NCI-H128 (cell line): ENCODE measurements around the gene KCNAB1.
"Not testable (repeated sequence)": the region's sequence is repeated elsewhere in the genome, so short reads cannot be mapped to it uniquely, and the experiment has no call there.

Source experiments
- DNase-seq: peaks from one replicate; lab custom pipeline; 2025; ENCODE audit not compliant: unreplicated experiment; lab: John Stamatoyannopoulos, UW

Gene KCNAB1

DNA sequence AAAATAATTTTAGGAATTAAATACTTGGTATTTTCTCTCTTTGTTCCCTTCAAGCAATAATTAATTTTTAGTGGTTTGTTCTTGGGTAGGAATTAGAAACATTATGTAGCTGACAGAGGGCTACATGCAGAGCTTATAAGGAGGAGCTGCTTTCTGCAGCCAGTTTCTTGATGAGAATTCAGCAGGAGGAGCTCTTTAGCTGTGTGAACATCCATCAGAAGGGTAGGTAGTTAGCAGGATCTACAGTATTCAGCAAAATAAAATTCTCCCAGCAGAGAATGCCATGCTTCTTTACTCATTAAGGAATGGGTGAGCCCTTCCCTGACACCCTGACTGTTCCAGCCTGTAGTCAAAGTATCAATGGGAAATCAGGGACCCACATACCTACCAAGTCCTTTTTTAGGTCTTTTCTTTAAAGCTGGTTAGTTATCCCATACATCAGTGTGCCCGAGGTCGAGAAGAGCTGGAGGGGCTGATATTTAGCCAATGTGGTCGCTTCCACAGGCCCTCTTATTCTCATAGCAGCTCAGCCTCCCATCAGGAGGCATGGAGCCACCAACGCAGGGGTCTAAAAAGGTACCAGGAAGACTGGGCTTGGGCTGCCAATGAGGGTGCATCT, 54.0 kb downstream of the KCNAB1 start:
- no peak for DNase-seq

DNA sequence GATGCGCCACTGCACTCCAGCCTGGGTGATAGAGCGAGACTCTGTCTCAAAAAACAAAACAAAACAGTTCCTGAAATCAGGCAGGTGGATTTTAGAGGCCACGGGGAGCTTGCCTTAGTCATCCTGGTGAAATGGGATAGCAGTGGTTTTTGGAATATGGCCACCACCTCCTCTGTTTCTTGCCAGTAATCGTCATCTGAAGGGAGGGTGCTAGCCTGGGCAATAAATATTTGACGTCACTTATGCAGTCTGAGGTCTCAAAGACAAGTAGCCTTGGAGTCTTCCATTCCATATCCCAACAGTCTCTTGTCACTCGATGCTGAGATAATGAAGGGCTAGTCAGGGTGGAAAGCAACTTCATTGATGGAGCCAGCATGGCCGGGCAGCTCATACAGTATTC, 55.2 kb downstream of the KCNAB1 start:
- no peak for DNase-seq

DNA sequence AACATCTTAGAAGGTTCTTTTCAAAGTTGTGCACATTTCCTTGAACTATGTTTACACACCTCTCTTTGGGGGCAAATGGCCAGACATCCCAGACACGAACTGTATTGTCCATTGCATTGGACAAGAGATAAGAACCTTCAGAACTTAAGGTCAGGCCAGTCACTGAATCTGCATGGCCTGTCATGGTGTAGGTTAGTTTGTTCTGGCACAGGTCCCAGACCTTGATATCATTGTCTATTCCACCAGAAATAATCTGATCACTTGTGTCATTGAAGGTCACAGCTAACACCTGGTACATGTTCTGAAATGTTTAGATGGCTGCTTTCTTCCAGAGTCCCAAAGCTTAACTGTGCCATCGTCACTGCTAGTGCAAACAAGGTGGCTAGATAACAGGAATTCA, 55.7 kb downstream of the KCNAB1 start:
- DNase-seq, result no peak

DNA sequence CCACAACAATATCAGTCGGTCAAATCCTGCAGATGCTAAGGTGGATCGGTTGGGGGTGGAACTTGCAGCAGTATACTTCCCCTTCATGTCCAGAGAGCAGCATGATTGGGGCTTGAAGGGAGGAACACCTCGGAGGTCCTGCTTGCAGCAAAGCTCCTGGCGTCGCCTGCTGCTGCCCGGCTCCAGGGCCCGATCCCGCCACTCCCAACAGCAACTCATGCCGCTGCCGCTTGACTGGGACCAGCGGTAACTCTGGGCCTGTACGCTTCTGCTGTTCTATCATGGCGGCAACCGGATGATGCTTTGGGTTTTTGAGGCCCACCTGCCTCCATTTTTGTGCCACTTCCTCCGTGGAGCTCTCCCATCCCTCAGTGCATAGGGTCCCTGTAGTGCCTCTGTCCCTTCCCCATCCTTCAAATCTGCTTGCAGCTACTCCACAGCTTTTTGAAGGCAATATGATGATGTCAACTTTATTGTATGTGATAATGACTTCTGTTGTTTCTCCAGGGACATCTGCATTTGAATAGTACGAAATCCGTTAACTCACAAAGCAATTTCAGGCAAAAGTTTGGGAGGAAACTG, 56.3 kb downstream of the KCNAB1 start:
- no peak for DNase-seq

DNA sequence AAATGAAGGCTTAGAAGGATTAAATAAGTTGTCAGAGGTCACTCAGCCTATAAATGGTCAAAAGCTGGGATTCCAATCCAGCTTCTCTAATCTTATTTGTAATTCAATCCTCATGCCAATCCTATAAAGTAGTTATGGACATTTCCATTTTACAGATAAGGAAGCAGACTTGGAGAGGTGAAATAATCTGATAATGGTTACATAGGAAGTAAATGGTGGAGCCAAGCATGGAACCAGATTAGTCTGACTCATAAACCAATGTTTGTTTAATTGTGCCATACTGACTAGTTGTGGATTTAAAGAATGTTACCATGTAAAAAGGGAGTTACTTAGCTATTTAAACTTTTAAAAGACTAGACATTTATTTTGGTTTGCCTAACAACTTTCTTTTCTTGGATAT, 59.7 kb downstream of the KCNAB1 start:
- no peak for DNase-seq

DNA sequence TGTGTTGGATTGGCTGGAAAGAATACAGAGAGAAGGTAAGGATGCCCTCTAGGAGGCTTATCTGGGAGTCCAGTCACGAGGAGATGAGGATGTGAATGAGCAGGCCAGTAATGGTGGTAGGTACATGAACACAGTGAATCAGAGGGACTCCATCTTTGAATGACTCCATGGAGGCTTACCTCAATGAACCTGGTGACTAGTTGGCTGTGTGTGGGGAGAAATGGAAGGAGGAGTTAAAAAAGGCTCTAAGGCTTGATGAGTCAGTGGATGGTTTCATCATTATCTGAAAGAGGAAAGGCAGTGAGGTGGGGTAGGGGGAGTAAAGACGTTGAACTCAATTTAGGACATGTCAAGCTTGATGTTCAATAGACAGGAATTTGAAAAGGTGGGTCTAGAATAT, 61.1 kb downstream of the KCNAB1 start:
- DNase-seq, result no peak

- no peak for DNase-seq
Observed at GRCh38 chr3:156183396-156183795, 63.0 kb downstream of the KCNAB1 start.

DNA sequence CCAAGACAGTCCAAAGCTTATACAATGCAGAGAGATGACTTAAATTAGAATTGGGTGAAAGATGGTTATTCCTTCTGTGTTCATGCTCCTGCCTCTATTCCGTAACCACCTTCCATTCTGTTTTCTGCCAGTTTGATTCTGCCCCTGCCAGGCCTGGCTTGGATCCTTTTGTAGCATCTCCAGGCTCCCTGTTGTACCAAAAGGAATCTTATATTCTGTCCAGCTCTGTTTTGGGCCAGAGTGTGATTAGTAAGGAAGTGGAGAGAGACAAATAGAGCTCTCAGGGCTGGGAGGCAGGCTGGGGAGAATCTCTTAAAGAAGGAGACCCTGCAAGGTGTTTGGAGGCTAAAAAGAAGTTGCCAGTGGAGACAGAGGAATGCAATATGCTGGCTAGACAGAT, 63.8 kb downstream of the KCNAB1 start:
- no peak for DNase-seq

DNA sequence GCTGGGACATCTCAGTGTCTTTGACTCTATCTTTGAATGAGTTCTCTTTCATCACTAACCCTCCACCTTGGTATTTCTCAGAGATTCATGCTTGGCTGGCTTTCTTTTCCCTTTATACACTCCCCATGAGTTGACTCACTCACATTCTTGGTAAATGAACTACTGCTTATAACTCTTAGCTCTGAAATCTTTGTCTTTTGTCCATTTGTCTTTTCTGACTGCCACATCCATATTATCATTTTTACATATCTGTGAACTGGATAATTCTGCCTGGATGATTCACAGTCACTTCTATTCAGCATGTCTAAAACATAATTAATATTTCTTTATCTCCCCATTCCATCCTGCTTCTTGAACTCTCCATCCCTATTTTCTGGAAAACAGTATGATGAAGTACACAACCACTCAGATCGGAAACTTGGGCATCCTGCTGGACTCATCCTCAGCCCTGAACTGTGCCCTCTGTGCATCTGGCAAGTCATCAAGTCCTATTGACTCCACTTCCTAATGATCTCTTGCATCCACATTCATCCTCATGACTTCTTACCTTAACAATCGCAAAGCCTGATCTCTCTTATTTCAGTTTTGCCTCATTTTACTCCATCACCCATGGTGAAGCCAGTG, 66.9 kb downstream of the KCNAB1 start:
- no peak for DNase-seq

DNA sequence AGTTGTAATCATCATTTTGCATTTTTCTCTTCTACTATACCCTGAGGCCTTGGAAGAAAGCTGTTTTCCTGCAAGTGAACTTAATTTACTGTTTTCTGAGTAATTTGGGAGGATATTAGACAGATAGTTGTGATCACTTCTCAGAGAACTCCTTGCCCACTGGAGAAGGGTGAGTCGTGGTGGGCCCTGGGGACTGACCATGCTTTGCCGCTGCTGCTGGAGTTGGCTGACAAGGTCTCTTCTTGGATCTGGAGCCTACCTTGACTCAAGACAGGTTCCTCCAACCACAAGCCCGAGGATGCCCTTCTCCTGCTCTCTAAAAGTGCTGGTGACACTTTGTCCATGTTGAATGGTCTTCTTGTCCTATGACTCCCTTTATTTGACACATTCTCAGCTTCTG, 68.4 kb downstream of the KCNAB1 start:
- DNase-seq, result no peak

DNA sequence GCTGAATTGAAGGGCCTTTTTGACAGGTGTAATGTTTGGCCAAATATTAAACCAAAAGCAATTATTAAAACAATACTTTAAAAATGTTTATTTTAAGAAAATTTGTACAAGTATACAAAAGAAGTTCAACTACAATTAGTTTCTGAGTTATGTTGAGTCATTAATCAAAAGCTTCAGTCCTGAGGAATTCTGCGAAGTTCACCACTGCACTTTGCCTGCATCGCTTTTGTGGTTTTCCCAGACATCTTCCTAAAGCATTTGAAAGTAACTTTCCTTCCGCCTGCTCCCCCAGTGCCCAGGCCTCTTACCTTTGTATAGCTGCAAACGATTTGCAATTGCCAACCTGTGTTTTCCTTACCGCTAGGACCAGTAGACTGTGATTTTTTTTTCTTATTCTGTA, 69.5 kb downstream of the KCNAB1 start:
- DNase-seq, result no peak

GRCh38 chr3:156194945-156195344, 74.6 kb downstream of the KCNAB1 start:
- DNase-seq, result not testable (repeated sequence)

GRCh38 chr3:156197152-156197551, 76.8 kb downstream of the KCNAB1 start:
- not testable (repeated sequence) for DNase-seq

DNA sequence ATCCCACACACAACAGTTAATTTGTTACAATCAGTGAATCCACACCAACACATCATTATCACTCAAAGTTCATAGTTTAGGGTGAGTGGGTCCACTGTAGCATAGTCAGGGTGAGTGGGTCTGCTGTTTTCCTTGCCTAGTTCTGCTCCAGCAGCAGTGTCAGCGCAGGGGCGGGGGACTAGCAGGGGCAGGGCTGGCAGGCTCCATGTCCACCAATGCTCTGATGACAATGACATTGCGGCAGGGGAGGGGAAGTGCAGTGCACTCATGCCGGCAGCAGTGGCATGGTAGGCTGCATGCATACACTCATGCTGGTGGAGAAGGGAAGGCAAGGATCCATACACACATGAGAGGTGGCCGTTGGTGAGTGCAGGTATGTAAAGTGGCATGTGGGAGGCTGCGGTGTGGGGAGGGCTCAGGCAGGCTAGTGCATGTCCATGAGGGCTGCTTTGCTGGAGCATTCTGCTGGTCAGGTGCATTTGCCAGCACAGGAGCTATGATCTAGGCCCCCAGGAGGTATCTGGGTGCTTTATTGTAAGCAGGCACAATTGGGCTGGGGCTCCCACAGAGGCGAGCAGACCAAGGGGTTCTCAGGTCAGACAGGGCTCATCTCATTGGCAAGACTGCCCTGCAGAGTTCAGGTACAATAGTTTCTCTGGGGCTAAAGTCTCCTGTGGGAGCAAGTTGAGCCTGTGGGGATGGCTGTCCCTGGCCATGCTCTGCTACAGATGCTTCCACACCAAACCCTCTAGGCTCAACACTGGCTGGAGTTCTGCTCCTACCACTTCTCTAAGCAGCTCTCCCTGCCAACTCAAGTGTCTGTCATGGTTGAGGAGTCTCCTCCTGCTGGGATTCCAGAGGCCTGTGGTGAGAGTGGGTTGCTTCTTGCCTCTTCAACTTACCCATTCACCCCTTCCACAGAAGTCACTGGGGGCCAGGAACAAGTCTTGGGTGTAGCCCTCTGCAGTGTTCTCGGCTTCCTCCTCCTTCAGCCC, 81.3 kb downstream of the KCNAB1 start:
- DNase-seq, result no peak

DNA sequence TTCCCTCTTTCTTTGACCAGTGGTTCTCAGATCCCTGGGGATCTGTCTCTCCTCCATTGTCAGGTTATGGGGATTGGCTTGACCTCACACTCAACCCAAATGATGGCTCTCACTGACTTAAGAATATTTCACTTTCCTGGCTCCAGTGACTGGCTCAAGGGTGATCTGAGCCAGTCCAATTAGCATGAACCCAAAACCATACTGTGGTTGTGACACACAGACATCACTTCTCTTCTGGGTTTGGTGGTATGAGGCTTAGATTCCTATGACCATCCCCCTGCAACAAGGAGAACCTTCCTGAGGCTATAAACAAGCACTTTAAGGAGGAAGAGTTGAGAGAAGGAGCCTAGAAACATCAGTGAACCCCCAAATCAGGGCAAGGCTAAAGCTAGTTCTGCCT, 85.8 kb downstream of the KCNAB1 start:
- no peak for DNase-seq

DNA sequence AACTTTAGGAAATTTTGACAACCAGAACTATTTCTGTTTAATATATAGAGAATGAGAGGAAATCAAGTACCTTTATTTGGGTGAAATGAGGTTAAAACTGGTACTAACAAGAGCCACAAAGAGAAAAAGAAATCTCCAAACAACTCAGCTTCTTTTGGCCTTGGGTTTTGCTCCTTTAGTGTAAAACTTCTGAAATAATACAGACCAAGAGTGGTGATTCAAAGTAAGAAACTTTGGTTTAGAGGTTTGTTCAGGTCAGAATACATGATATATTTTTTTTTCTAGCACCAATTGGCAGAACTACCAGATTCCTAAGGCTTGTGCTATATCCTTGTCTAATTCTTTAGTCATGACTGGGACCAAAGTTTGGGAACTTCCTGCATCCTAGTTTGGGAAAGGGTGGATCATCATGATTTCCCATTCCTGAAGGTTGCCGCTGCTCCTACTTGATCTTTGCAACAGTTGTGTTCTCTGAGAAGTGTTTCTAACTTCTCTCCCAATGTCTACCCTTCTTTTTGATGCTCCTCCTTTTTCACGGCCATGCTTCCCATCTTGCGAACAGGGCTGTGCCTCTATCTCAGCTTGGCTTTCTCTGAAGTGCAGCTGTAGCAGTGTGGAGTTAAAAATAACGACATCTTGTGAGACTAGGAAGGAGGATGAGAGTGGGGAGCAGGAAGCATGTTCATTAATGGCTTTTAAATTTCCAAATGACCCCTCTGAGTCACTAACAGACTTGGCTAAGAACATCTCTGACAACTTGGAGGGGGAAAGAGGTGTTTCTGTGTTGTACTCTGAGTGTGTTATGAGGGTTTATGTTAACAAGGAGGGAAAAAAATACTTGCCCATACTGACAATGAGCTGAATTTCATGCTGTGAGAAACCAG, 87.7 kb downstream of the KCNAB1 start:
- DNase-seq, result no peak

DNA sequence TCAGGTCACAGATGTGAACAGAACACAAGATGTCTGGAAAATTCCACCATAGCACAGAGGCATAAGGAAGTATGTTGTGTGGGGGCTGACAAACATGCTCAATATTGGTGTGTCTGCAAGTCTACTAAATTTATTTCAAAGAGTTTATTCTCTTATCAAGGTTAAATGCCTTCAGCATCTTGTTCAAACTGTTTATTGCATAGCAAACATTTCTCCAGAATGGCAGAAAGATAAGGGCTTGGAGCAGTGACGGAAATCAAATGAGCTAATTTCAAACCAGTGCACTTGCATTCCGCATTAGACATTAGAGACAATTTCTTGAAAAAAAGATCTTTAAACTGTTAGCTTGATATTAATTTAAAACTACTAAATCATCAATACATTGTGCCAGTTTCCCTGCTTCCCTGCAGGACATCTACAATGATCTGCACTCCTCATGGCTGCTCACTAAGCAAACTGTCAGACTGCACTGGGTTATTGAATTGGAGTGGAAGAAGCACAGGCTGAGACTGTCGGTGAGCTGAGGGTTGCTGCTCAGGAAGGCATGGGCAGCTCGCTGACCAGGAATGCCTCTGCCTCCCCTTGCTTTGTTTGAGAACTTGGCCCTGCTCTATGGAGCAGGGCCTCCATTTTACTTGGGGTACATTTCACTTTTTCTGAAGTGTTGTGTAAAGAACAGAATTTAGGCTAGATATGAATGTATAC, 89.4 kb downstream of the KCNAB1 start:
- no peak for DNase-seq

DNA sequence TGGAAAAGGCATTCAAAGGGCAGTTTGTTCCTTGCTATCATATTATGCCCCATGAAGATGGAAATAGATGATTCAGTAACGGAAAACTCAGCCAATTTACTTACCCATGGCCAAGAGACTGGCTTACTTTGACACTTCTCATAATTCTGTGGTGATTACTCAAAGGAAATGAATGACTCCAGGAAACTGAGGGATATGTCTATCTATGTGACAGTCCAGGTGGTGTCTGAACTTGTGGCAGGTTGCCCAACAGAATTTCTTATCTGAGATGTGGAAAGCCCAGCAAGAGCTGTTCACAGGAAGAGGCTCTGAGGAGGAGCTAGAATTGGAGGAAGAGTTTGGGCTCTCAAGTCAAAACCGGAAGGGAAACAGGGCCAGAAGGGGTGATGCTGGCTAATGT, 91.2 kb downstream of the KCNAB1 start:
- DNase-seq, result no peak

GRCh38 chr3:156214676-156215075, 94.3 kb downstream of the KCNAB1 start:
- DNase-seq, result no peak

- no peak for DNase-seq
Observed at GRCh38 chr3:156215751-156216150, 95.4 kb downstream of the KCNAB1 start.
